HG02840 (cell line): Measurements from ENCODE around the gene B3GNT9.
A peak's percentile ranks its signal among the peaks of the same experiment; 100 is the strongest.

Experiments
- ATAC-seq: cut with Tn5 transposase; IDR thresholded peaks from one replicate; pipeline ENCODE4 v1.9.1; 2021; ENCODE audit warnings: mild to moderate bottlenecking, moderate library complexity, moderate number of reproducible peaks; ENCODE audit not compliant: unreplicated experiment, low FRiP score

B3GNT9 gene

GRCh38 chr16:67169011-67169451, 18.2 kb upstream of the B3GNT9 start:
- ATAC-seq = no peak

- ATAC-seq = no peak
Measured at GRCh38 chr16:67167588-67167987, 16.8 kb upstream of the B3GNT9 start.

- no peak for ATAC-seq
Measured at GRCh38 chr16:67166598-67167168, 15.9 kb upstream of the B3GNT9 start.

GRCh38 chr16:67166110-67166547, 15.3 kb upstream of the B3GNT9 start:
- no peak for ATAC-seq

- ATAC-seq = no peak
Measured at GRCh38 chr16:67165121-67166078, 14.6 kb upstream of the B3GNT9 start.

GRCh38 chr16:67164599-67165061, 13.8 kb upstream of the B3GNT9 start, which contains the start of gene HSF4:
HSF4 (plus strand) TSS chr16:67164745; CDS start chr16:67164812, 67 bp downstream.
- no peak for ATAC-seq

GRCh38 chr16:67163999-67164558, 13.3 kb upstream of the B3GNT9 start:
- ATAC-seq = no peak

GRCh38 chr16:67163164-67163998, 12.6 kb upstream of the B3GNT9 start:
- ATAC-seq = no peak

- ATAC-seq = no peak
Measured at GRCh38 chr16:67162506-67163163, 11.8 kb upstream of the B3GNT9 start.

GRCh38 chr16:67161595-67162058, 10.8 kb upstream of the B3GNT9 start:
- ATAC-seq = no peak

- peak; percentile 43 for ATAC-seq
Measured at GRCh38 chr16:67158637-67159600, 8.1 kb upstream of the B3GNT9 start.

- ATAC-seq = no peak
Measured at GRCh38 chr16:67157892-67158635, 7.3 kb upstream of the B3GNT9 start.

- ATAC-seq = no peak
Measured at GRCh38 chr16:67157106-67157748, 6.4 kb upstream of the B3GNT9 start.

GRCh38 chr16:67156143-67156844, 5.5 kb upstream of the B3GNT9 start:
- no peak for ATAC-seq

GRCh38 chr16:67155295-67156142, 4.7 kb upstream of the B3GNT9 start:
- no peak for ATAC-seq
